ENCODE measurements around the gene FNDC10. TPM values are rescaled to one million over a fixed set of nuclear protein-coding genes. Genes with fewer than 3 reads are reported as not detected.

The FNDC10 gene
- total and polyA plus RNA-seq, 2 donors (not counting 3 experiments of a cell fraction or from before 2014, with no cell fraction given): 1.5 to 2.3 TPM

GRCh38 chr1:1618396-1619068 is 18.6 kb upstream of the FNDC10 start:
- no peaks in the 10 kb centered on the region for H4K20me1 ChIP-seq (replicated peaks; ENCODE audit: control insufficient read depth, extremely low read depth, insufficient read depth, low read length)
- intact Hi-C loops (cut with micrococcal nuclease) (loop anchor here (5.0 kb wide), 1 partner anchor 106 kb away; the partner anchor contains the start of gene ATAD3A), dilution Hi-C loops (cut with MboI; ENCODE audit: extremely low pct_ligation_motif_present, low sequenced_read_pairs) (no loop called here)
- POLR2A ChIA-PET: no interaction called here
- H3K4me3 ChIP-seq (replicated peaks in 1 of 3; ENCODE audit: insufficient read depth in 1 of 3, low read depth in 1 of 3, low read length in 3 of 3): no peak overlapping the region
- TF ChIP-seq MYC (IDR thresholded peaks at IDR 0.05; ENCODE audit: low read depth, low read length): no peak
- no peak for TF ChIP-seq JUN (IDR thresholded peaks at IDR 0.05; ENCODE audit: borderline replicate concordance, insufficient read depth, insufficient read length, low read depth)
- no peak for TF ChIP-seq FOS (IDR thresholded peaks at IDR 0.05; ENCODE audit: borderline replicate concordance, insufficient read depth, low read length)
- H3K4me2 ChIP-seq (ENCODE audit: insufficient read depth, low read length): no peak overlapping the region
- H3K4me1 ChIP-seq (ENCODE audit: control insufficient read depth, extremely low read depth, insufficient read depth, low read length): peaks cover 16% of the 10 kb centered on the region
- peaks cover 3% of the 10 kb centered on the region for H3K79me2 ChIP-seq (ENCODE audit: control insufficient read depth, insufficient read depth, low read length)
- DNase-seq (ENCODE audit: low read depth, low spot score): no peak
- no peaks in the 10 kb centered on the region for H3K9me3 ChIP-seq (replicated peaks; ENCODE audit: control insufficient read depth, insufficient read depth, low read length)
- CTCF ChIA-PET: interaction anchor here (1.2 kb wide), 1 partner anchor 12 kb away, joined by 3 read pairs; no protein-coding TSS in a partner anchor
- peaks cover 0 to 2% of the 10 kb centered on the region in 2 experiments for H3K36me3 ChIP-seq (ENCODE audit: control insufficient read depth in 2 of 2, extremely low read depth in 1 of 2, insufficient read depth in 2 of 2, low read length in 2 of 2)
- H2AFZ ChIP-seq (ENCODE audit: low read depth, low read length): no peak overlapping the region
- H3K27me3 ChIP-seq (ENCODE audit: control insufficient read depth in 2 of 2, insufficient read depth in 2 of 2, low read length in 2 of 2): no peaks in the 10 kb centered on the region
- BruUV-seq (replicated peaks): no TSS peak
- H3K9ac ChIP-seq (replicated peaks; ENCODE audit: extremely low read depth, insufficient read depth, low read length): no peak overlapping the region
- FAIRE-seq: no peak
- no peak overlapping the region for H3K27ac ChIP-seq (ENCODE audit: insufficient read depth, low read depth, low read length)
- H3K9me1 ChIP-seq (replicated peaks; ENCODE audit: control insufficient read depth, extremely low read depth, insufficient read depth, low read length): no peaks in the 10 kb centered on the region

GRCh38 chr1:1617925-1618324 is 18.0 kb upstream of the FNDC10 start:
- CTCF ChIA-PET: no interaction called here
- Histone ChIP-seq H3K4me2 (ENCODE audit: insufficient read depth, low read length) (no peak overlapping the region), H3K9ac (replicated peaks; ENCODE audit: extremely low read depth, insufficient read depth, low read length) (no peak overlapping the region), H3K4me3 (replicated peaks in 1 of 3; ENCODE audit: insufficient read depth in 1 of 3, low read depth in 1 of 3, low read length in 3 of 3) (no peak overlapping the region), H3K9me1 (replicated peaks; ENCODE audit: control insufficient read depth, extremely low read depth, insufficient read depth, low read length) (no peaks in the 10 kb centered on the region), H3K27me3 (ENCODE audit: control insufficient read depth in 2 of 2, insufficient read depth in 2 of 2, low read length in 2 of 2) (no peaks in the 10 kb centered on the region), H3K27ac (ENCODE audit: insufficient read depth, low read depth, low read length) (no peak overlapping the region), H2AFZ (ENCODE audit: low read depth, low read length) (no peak overlapping the region), H3K79me2 (ENCODE audit: control insufficient read depth, insufficient read depth, low read length) (peaks cover 3% of the 10 kb centered on the region), H4K20me1 (replicated peaks; ENCODE audit: control insufficient read depth, extremely low read depth, insufficient read depth, low read length) (no peaks in the 10 kb centered on the region), H3K4me1 (ENCODE audit: control insufficient read depth, extremely low read depth, insufficient read depth, low read length) (peaks cover 16% of the 10 kb centered on the region), H3K36me3 (ENCODE audit: control insufficient read depth in 2 of 2, extremely low read depth in 1 of 2, insufficient read depth in 2 of 2, low read length in 2 of 2) (peaks cover 0 to 2% of the 10 kb centered on the region in 2 experiments), H3K9me3 (replicated peaks; ENCODE audit: control insufficient read depth, insufficient read depth, low read length) (no peaks in the 10 kb centered on the region)
- intact Hi-C loops (cut with micrococcal nuclease) (loop anchor here (5.0 kb wide), 1 partner anchor 106 kb away; the partner anchor contains the start of gene ATAD3A), dilution Hi-C loops (cut with MboI; ENCODE audit: extremely low pct_ligation_motif_present, low sequenced_read_pairs) (no loop called here)
- POLR2A ChIA-PET: no interaction called here
- BruUV-seq (replicated peaks): no TSS peak
- no peak for FAIRE-seq
- TF ChIP-seq CTCF (IDR thresholded peaks at IDR 0.05; ENCODE audit: extremely low read depth in 1 of 2, insufficient read depth in 1 of 2, low read depth in 1 of 2, low read length in 2 of 2): no peak
- no peak for DNase-seq (ENCODE audit: low read depth, low spot score)

Data from endothelial cell of umbilical vein (primary cell).